ENCODE data around the gene NSL1.
"Not testable (repeated sequence)": the region's sequence is repeated elsewhere in the genome, so short reads cannot be mapped to it uniquely, and the experiment has no call there.

NSL1 gene

GRCh38 chr1:212791676-212792395 lies at the start of gene NSL1, which contains the start of gene TATDN3:
TSS of gene NSL1 (minus strand) at chr1:212791777. CDS start at chr1:212791763, 14 bp downstream.
TSS of gene TATDN3 (plus strand) at chr1:212791894. CDS start at chr1:212791922, 28 bp downstream.
- peak; percentile 86 for DNase-seq (ENCODE audit: low spot score)

GRCh38 chr1:212838145-212838544 lies 46.6 kb upstream of the NSL1 start:
- no peak for DNase-seq (ENCODE audit: low spot score)

DNA sequence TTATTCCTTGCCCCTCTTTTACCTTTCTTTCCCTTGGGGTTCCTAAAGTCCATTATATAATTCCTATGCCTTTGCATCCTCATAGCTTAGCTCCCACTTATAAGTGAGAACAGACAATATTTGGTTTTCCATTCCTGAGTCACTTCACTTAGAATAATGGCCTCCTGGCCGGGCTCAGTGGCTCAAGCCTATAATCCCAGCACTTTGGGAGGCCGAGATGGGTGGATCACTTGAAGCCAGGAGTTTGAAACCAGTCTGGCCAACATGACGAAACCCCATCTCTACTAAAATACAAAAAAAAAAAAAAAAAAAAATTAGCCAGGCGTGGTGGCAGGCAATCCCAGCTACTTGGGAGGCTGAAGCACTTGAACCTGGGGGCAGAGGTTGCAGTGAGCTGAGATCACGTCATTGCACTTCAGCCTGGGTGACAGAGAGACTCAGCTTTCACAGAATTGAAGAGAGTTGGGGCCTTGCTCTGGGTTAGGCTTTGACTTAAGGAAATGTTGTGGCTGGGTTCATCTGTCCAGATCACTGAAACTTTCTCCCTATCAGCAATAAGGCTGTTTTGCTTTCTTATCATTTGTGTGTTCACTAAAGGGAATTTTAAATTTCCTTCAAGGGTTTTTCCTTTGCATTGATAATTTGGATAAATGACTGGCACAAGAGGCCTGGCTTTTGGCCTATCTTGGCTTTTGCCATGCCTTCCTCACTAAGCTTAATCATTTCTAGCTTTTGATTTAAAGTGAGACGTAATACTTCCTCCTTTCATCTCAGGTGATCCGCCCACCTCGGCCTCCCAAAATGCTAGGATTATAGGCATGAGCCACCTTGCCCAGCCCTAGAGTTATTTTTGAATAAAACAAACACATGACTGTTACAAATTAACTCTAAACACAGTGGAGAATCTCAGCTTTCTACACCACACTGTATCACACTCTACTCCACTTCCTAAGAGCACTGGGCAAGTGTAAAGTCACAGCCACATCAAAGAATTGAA lies 41.9 kb upstream of the NSL1 start:
- DNase-seq (ENCODE audit: low spot score), result not testable (repeated sequence)

- no peak for DNase-seq (ENCODE audit: low spot score)
These were observed 36.8 kb upstream of the NSL1 start for GRCh38 chr1:212828395-212828794.

DNA sequence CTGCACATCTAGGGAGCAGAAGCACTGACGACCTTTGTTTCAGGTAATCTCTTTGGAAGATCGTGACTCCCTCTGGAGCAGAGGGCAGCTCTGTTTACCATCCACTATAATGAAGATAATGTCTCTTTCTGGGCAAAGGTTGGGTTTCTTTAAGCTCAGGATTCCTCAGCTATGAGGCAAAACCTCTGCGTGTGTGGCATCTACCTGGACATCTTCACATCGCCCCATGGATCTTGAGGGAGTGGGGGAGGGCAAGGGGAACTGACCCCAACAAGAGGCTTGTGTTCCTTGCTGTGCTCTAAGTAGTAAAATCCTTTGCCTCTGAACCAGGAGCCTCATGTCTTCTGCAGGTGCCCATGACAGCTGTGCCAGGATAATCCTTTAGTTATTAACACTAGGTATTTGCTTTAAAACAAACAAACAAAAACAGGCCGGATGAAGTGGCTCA lies 36.3 kb upstream of the NSL1 start:
- no peak for DNase-seq (ENCODE audit: low spot score)

GRCh38 chr1:212827171-212827776 lies 35.7 kb upstream of the NSL1 start:
- no peak for DNase-seq (ENCODE audit: low spot score)

GRCh38 chr1:212825798-212826452 lies 34.3 kb upstream of the NSL1 start:
- DNase-seq (ENCODE audit: low spot score), result no peak

GRCh38 chr1:212824201-212824600 lies 32.6 kb upstream of the NSL1 start:
- DNase-seq (ENCODE audit: low spot score), result no peak

- no peak for DNase-seq (ENCODE audit: low spot score)
These were observed 31.4 kb upstream of the NSL1 start for GRCh38 chr1:212822956-212823355.

GRCh38 chr1:212820969-212821368 lies 29.4 kb upstream of the NSL1 start:
- DNase-seq (ENCODE audit: low spot score), result no peak

GRCh38 chr1:212819726-212820125 lies 28.1 kb upstream of the NSL1 start:
- DNase-seq (ENCODE audit: low spot score), result no peak

- no peak for DNase-seq (ENCODE audit: low spot score)
These were observed 25.1 kb upstream of the NSL1 start for GRCh38 chr1:212816567-212817278.

GRCh38 chr1:212814537-212815334 lies 23.2 kb upstream of the NSL1 start:
- no peak for DNase-seq (ENCODE audit: low spot score)

- no peak for DNase-seq (ENCODE audit: low spot score)
These were observed 14.2 kb upstream of the NSL1 start for GRCh38 chr1:212805767-212806166.

GRCh38 chr1:212797681-212798080 lies 6.1 kb upstream of the NSL1 start:
- no peak for DNase-seq (ENCODE audit: low spot score)

- no peak for DNase-seq (ENCODE audit: low spot score)
These were observed 3.0 kb upstream of the NSL1 start for GRCh38 chr1:212794561-212795014.

DNA sequence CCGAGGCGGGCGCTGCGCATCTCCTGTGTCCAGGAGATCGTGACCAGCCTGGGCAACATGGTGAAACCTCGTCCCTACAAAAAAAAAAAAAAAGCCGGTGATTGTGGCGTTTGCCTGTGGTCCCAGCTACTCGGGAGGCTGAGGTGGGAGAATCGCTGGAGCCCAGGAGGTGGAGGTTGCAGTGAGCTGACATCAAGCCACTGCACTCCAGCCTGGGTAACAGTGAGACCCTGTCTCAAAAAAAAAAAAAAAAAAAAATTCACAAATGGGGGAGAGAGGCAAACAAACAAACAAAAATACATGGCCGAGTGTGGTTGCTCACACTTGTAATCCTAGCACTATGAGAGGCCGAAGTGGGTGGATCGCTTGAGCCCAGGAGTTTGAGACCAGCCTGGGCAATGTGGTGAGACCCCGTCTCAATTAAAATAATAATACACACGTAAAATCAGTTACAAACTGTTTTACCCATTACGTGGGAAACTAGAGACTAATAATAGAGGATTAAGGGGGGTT lies 875 bp upstream of the NSL1 start:
- DNase-seq (ENCODE audit: low spot score), result no peak

GRCh38 chr1:212791261-212791675 lies 309 bp downstream of the NSL1 start:
- DNase-seq (ENCODE audit: low spot score), result no peak

DNA sequence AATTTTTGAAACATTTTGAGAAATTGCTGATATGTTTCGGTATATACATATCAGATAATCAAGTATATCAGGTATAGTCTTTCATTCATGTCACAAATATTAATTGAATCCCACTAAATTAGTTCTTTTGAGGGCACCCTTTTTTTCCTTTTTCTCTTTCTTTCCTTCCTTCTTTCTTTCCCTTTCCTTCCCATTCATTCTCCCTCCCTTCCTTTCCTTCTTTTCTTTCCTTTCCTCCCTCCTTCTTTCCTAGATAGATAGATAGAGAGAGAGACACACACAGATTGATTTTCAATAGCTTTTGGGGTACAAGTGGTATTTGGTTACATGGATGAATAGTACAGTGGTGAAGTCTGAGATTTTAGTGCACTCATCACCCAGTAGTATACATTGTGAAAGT lies 5.7 kb downstream of the NSL1 start:
- no peak for DNase-seq (ENCODE audit: low spot score)

GRCh38 chr1:212783976-212784375 lies 7.6 kb downstream of the NSL1 start:
- no peak for DNase-seq (ENCODE audit: low spot score)

All from iPS-NIHi11 (cell line).